ENCODE data around the gene VWC2.

DNA sequence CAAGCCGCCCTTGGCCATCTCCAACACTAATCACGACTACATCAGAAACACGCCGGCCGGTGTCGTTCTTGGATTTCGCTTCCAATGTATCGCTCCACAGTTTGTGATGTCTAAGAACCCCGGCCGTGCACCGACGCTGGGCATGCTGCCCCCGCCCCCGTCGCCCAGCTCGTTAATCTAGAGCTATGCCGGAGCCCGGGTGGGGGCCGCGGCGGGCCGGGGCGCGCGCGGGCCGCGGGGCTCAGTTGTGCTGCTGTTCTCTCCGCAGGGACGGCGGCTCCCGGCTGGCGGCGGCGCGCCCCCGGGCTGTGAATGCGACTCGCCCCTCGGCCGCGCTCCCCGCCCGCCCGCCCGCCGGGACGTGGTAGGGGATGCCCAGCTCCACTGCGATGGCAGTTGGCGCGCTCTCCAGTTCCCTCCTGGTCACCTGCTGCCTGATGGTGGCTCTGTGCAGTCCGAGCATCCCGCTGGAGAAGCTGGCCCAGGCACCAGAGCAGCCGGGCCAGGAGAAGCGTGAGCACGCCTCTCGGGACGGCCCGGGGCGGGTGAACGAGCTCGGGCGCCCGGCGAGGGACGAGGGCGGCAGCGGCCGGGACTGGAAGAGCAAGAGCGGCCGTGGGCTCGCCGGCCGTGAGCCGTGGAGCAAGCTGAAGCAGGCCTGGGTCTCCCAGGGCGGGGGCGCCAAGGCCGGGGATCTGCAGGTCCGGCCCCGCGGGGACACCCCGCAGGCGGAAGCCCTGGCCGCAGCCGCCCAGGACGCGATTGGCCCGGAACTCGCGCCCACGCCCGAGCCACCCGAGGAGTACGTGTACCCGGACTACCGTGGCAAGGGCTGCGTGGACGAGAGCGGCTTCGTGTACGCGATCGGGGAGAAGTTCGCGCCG lies 1.9 kb downstream of the VWC2 start:
- TF ChIP-seq POLR2A (IDR thresholded peaks at IDR 0.05; ENCODE audit: low read depth, low read length): no peak
- no peak for TF ChIP-seq BHLHE40 (IDR thresholded peaks at IDR 0.05; ENCODE audit: borderline replicate concordance in 1 of 2, low read depth in 2 of 2, low read length in 1 of 2)
- no peak for TF ChIP-seq REST (IDR thresholded peaks at IDR 0.05; ENCODE audit: low read depth, low read length)
- no peak for TF ChIP-seq HDAC6 (IDR thresholded peaks at IDR 0.05; ENCODE audit: unreplicated experiment)
- no peak for TF ChIP-seq JUND (IDR thresholded peaks at IDR 0.05; ENCODE audit: low read depth, low read length)
- no peak for TF ChIP-seq ZNF24 (IDR thresholded peaks at IDR 0.05)
- TF ChIP-seq NFYB (IDR thresholded peaks at IDR 0.05; ENCODE audit: insufficient read depth, low read depth, low read length): no peak
- TF ChIP-seq GABPA (IDR thresholded peaks at IDR 0.05; ENCODE audit: low read depth): no peak
- no peak for TF ChIP-seq EP300 (IDR thresholded peaks at IDR 0.05; ENCODE audit: borderline replicate concordance in 1 of 2, control insufficient read depth in 1 of 2, low read depth in 2 of 2, low read length in 2 of 2)
- no peak for TF ChIP-seq SRF (IDR thresholded peaks at IDR 0.05; ENCODE audit: low read depth in 2 of 2, low read length in 2 of 2)
- TF ChIP-seq, protein P1, sequence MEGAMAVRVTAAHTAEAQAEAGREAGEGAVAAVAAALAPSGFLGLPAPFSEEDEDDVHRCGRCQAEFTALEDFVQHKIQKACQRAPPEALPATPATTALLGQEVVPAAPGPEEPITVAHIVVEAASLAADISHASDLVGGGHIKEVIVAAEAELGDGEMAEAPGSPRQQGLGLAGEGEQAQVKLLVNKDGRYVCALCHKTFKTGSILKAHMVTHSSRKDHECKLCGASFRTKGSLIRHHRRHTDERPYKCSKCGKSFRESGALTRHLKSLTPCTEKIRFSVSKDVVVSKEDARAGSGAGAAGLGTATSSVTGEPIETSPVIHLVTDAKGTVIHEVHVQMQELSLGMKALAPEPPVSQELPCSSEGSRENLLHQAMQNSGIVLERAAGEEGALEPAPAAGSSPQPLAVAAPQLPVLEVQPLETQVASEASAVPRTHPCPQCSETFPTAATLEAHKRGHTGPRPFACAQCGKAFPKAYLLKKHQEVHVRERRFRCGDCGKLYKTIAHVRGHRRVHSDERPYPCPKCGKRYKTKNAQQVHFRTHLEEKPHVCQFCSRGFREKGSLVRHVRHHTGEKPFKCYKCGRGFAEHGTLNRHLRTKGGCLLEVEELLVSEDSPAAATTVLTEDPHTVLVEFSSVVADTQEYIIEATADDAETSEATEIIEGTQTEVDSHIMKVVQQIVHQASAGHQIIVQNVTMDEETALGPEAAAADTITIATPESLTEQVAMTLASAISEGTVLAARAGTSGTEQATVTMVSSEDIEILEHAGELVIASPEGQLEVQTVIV (IDR thresholded peaks at IDR 0.05; ENCODE audit: borderline replicate concordance, partially characterized antibody): no peak
- no peak for TF ChIP-seq POLR2AphosphoS5 (IDR thresholded peaks at IDR 0.05; ENCODE audit: low read length)
- no peak for TF ChIP-seq SIX5 (IDR thresholded peaks at IDR 0.05; ENCODE audit: low read depth, low read length, severe bottlenecking)
